NCI-H1105 treated with DMSO at 0.1 percent for 48 hours (cell line): ENCODE data around the gene TPRA1.
"Not testable (repeated sequence)": the region's sequence is repeated elsewhere in the genome, so short reads cannot be mapped to it uniquely, and the experiment has no call there.

Source experiments
- DNase-seq: peaks from one replicate; lab custom pipeline; 2025; lab: John Stamatoyannopoulos, UW

Gene TPRA1

DNA sequence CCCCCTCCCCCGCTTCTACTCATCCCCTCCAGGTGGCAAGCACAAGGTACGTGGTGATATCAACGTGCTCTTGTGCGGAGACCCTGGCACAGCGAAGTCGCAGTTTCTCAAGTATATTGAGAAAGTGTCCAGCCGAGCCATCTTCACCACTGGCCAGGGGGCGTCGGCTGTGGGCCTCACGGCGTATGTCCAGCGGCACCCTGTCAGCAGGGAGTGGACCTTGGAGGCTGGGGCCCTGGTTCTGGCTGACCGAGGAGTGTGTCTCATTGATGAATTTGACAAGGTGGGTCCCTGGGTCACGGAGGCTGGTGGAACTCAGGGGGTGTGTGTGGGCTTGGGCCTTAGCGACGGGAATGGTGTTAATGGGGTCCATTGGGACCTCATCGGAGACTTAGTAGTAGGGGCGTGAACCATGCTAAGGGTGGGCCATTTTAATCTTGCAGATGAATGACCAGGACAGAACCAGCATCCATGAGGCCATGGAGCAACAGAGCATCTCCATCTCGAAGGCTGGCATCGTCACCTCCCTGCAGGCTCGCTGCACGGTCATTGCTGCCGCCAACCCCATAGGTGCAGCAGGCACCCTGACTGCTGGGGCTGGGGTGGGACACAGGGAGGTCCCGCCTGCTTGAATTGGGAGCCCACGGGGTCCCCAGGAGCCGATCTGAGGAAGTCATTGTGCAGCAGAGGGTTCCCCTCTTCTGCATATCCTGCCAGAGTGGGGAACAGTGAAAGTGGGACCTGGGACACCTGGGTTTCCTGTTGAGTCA is 26.5 kb upstream of the TPRA1 start:
- no peak for DNase-seq

DNA sequence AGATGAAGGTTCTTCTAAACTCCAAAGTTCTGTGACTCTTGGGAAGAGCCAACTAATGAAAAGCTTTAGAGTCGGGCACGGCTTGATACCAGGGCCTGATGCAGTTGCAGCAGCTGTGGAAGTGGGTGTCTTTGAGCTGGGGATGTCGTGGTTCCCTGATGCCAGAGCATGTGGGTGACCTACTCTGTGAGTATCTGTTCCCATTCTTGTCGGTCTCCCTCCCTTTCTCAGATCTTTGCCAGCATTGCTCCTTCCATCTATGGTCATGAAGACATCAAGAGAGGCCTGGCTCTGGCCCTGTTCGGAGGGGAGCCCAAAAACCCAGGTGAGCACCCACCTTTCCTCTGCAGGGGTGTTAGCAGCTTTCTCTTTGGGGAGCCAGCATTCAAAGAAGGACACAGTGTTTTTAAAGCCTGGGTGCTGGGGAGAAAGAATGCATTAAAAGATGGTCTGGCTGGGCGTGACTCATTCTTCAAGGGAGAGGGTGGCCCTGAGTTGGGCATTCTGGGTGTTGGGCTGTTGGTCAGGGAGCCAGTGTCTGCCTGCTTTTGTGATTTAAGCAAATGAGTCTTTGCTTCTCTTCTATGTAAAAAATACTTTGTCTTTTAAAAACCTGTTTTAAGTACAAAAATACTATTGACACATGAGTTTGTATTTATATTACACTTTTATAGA is 25.2 kb upstream of the TPRA1 start:
- DNase-seq: no peak

DNA sequence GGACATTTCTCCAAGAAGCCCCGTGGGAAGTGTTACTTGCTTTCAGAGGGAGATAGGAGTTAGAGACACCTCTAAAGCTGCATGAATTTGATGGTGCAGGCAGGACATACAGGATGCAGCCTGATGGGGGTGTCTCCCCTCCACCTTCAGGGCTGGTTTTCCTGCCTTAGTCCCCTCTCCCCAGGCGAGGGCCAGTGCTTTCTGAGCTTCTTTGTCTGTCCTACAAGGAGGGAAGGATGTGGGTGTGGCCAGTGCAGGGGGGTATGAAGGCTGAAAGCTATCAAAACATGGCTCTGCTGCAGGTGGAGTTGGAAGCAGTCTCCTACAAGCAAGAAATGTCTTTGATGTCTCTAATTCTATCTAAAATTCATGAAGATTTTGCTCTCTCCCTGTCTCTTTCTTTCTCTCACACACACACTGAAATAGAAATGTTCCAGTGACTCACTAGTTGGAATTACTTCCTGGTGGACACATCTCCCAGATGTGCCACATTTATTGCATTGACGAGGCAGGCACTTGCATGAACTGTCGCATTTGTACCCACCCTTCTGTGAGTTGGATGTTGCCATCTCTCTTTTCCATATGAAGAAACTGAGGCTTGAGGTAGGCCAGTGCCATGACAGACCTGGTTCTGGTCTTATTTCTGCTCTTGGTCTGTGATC is 24.5 kb upstream of the TPRA1 start:
- no peak for DNase-seq

DNA sequence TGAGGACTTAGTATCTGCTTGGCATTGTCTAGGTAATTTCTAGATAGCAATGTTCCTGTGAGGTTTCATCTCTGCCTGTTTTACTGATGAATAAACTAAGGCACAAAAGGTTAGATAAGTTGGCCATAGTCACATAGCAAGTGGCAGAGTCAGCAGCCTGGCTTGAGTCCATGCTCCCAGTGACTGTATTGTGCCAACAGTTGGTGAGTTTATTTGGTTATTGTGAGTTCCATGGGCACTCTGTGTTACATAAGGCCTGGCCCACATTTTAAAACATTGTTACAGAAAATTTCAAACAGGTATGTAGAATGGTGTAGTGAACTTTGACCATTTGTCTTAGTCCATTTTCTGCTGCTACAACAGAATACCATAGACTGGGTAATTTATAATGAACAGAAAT is 22.9 kb upstream of the TPRA1 start:
- no peak for DNase-seq

DNA sequence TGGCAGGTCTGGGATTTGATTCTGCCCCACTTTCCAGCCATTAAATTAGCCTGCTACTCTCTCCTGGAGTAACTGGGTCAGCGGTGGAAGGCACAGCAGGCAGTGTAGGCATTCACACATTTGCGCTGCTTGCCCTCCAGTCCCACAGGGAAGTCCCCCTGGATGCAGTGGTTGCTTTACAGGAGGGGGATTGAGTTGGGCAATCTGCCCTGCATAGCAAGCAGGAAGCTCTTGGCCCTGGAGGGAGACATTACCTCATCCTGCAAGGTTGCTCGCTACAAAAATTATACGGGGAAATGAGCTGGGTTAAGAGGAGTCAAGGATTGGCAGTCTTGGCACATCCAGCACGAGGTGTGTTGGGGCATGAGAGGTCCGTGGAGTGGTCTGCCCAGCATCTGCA is 22.4 kb upstream of the TPRA1 start:
- no peak for DNase-seq

DNA sequence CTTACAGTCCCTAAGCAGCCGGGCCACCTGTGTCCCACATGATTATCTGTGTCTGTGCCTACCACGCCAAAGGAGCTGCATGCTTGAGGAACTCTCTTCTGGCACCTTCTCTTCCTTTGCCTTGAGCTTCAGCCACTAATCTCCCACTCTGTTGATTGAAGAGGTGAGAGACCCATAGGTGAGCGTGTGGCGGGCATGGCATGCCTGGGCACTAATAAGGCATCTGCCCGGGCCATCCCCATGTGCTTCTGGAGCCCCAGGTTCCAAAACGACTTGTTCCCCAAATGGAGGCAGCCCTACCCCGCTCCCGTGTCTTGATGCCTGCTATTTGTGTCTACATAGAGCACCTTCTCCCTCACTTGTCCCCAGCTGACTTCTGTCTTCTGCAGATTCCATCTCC is 20.7 kb upstream of the TPRA1 start:
- no peak for DNase-seq

DNA sequence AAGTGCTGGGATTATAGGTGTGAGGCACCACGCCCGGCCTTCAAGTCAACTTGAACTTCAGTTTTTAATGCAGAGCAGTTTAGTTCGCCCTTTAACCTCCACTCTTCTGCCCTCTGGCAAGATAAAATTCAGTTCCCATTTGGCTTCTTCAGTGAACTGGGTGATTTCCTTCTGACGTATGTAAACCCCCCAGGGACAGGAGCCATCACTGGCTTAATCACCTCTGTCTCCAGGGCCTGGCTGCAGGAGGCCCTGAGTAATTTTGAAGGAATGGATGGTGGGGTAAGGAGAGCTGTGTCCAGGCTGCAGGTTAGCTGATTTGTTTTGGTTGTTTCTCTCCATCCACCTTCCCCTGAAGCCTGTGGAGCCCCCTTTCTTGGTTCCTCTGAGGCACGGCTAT is 19.6 kb upstream of the TPRA1 start:
- DNase-seq: no peak

DNA sequence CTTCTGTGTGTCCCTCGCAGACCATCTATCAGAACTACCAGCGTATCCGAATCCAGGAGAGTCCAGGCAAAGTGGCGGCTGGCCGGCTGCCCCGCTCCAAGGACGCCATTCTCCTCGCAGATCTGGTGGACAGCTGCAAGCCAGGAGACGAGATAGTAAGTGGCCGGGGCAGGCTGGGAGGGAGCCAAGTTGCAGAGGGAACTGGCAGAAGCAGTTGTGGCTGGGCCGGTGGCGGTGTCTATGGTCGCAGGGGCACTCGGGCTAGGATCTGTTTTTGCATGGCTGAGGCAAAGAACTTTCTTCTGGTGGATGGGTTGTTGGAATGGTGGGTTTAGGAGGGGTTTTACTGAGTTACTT is 17.8 kb upstream of the TPRA1 start:
- DNase-seq: no peak

DNA sequence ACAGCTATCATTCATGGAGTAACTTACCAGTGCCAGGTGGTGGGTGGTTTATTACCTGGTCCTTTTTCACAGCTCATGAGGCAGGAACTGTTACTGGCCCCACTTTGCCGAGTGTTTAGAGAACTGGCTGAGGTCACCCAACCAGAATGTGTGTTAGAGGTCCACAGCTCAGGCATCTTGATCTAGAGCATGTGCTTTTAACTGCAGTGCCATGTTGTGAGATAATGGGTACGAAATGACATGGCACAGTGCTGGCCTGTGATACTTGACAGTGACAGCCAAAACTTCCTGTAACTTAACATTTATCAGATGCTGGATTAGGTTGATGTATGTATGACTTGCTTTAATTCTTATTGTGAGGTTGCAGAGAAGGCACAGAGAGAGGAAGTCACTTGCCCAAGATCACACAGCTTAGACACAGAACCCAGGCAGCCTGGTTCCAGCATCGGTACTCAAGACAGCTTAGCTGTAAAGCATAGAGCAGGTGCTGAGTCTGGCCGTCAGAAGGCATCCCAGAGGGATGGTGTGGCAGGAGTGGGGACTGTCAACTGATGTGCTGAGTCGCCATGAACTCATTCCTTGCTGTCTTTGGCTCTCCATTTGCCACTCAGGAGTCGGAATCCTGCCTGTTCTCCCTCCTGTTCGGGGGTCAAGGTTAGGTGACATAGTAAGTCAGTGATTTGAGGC is 17.3 kb upstream of the TPRA1 start:
- DNase-seq: no peak

DNA sequence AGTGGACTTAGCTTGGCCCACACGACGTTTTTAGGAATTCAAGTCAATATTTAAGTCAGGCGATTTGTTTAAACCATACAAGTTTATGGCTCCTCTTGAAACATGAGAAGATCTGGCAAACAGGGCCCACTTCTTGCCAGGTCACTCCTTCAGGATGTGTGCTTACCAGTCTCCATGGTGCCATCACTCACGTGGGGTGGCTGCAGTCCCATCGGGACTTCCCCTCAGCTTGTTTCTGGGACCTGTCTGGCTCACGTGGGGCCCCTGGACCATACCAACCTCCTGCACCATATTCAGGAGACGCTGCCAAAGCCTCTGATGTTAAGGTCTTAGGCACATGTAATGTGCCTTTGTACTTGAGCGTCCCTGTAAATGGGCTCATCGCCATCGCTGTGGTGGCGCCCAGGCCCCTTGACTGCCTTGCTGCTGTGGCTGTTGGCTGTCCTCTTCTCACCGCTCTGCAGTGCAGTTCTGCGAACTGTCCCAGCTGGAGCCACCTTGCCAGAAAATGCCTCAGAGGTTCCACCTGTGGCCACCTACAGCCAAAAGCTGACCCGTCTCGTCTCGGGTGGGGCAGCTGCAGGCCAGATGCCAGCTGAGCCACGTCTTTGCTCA is 16.6 kb upstream of the TPRA1 start:
- DNase-seq: no peak

DNA sequence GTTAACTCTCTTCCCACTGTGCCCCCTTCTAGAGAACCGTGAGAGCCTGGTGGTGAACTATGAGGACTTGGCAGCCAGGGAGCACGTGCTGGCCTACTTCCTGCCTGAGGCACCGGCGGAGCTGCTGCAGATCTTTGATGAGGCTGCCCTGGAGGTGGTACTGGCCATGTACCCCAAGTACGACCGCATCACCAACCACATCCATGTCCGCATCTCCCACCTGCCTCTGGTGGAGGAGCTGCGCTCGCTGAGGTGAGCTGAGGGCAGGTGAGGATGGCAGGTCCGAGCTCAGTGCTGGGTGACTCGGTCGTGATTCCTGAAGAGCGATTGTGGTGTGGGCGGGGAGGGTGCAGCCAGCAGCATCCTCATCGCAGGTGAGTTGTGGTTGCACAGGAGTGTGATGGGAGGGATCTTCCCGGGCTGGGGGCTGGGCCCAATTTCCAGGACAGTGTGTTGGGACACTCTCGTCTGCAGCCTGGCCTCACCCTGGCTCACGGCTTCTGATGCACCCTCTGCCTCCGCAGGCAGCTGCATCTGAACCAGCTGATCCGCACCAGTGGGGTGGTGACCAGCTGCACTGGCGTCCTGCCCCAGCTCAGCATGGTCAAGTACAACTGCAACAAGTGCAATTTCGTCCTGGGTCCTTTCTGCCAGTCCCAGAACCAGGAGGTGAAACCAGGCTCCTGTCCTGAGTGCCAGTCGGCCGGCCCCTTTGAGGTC is 15.7 kb upstream of the TPRA1 start:
- DNase-seq: no peak

DNA sequence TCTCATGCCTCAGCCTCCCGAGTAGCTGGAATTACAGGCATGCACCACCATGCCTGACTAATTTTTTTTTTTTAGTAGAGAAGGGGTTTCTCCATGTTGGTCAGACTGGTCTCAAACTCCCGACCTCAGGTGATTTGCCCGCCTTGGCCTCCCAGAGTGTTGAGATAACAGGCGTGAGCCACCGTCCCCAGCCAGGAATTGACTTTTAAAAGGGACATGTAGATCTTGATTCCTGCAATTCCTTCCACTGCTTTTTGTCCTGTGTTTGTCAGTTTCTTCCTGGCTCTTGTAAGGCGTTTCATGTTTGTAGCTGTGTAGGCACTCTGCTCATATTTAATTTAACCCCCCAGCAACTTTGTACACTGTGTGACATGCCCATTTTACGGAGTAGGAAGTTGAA is 15.0 kb upstream of the TPRA1 start:
- DNase-seq: not testable (repeated sequence)

DNA sequence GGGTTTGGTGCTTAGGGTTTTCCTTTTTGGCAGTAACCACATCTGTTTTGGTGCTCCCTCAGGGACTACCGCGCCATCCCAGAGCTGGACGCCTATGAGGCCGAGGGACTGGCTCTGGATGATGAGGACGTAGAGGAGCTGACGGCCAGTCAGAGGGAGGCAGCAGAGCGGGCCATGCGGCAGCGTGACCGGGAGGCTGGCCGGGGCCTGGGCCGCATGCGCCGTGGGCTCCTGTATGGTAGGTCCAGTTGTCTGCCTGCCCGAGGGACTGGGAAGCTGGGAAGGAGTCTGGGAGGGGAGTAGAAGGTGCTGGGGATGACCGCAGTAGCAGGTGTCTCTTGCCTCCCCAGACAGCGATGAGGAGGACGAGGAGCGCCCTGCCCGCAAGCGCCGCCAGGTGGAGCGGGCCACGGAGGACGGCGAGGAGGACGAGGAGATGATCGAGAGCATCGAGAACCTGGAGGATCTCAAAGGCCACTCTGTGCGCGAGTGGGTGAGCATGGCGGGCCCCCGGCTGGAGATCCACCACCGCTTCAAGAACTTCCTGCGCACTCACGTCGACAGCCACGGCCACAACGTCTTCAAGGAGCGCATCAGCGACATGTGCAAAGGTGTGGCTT is 14.1 kb upstream of the TPRA1 start:
- no peak for DNase-seq

DNA sequence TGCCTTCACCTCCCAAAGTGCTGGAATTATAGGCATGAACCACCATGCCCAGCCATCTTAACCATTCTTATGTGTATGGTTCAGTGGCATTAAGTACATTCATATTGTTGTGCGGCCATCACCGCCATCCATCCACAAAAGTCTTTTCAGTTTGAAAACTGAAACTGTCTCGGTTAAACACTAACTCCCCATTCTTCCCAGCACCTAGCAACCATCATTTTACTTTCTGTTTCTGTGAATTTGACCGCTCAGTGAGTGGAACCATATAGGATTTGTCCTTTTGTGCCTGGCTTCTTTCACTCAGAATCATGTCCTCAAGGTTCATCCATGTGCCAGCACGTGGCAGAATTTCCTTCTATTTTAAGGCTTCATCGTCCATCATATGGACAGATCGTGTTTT is 13.5 kb upstream of the TPRA1 start:
- DNase-seq: no peak

DNA sequence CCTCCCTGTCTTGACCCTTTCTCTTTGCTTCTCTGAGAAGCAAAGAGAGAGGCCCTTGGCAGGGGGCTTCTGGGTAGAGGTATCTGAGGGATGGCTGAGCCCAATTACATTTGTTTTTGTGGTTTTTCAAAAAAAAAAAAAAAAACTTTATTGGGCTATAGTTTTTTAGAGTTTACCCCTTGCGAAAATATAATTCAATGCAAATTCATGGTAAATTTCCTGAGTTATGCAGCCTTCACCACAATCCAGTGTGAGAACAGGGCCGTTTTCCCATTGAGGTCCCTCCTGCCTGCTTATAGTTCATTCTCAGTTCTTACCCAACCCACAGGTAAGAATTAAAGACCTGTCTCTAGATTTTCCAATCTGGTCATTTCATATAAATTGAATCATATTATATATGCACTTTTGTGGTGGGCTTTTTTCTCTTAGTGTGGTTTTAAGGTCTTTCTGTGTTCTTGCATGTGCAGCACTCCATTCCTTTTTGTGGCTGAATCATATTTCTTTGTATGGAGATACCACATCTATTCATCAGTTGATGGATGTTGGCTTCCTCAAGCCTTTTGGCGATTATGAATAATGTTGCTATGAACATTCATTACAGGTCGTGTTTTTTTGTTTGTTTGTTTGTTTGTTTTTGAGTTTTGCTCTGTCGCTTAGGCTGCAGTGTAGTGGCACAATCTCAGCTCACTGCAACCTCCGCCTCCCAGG is 10.4 kb upstream of the TPRA1 start:
- DNase-seq: no peak

DNA sequence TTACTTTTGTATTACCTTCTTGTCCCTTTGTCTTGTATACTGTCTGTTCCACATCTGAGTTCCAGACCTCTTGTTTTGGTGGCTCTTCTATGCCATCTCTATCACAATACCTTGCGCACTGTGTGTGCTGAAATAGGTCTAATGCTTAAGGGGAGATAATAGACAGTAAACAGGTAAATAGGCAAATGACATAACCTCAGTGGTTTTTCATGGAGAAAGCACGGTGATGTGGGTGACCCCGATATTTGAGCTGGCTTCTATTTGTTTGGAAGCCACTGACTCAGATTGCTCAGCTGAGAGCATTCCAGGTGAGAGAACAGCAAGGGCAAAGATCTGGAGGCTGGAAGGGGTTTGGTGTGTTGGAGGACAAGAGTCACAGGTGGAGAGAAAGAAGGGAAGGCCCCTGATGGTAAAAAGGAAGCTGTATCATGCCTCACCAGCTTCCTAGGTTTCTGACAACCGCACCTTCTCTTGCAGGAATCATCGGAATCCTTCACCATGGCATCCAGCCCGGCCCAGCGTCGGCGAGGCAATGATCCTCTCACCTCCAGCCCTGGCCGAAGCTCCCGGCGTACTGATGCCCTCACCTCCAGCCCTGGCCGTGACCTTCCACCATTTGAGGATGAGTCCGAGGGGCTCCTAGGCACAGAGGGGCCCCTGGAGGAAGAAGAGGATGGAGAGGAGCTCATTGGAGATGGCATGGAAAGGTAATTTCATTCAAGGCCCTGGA is 8.5 kb upstream of the TPRA1 start:
- DNase-seq: no peak

DNA sequence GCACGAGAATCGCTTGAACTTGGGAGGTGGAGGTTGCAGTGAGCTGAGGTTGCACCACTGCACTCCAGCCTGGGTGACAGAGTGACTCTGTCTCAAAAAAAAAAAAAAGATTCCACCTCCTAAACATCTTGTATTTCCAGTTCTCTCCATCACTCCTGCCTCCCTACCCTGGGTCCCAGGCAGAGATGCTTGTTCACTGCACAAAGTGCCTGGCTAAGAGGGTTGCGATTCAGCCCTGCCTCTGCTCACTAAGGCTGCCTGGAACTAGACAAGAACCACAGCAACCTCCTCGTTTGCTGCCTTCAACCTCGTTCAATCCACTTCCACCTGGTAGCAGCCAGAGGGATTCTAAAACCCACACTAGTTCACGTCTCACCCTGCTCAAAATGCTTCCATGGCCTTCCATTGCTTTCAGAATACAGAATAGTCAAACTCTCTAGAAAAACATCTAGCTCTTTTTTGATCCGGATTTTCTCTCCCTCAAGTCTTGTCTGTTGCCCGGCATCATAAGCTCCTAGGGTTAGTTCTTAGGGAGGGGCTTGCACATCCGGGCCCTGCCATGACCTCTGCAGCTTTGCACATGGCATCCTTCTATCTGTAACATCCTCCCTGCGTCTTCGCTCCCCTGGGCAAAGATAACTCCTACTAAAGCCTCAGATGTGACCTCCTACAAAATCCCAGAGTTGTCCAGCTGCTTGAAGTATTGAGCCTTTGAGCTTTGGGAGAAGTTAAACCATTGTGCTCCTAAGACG is 6.7 kb upstream of the TPRA1 start:
- no peak for DNase-seq

DNA sequence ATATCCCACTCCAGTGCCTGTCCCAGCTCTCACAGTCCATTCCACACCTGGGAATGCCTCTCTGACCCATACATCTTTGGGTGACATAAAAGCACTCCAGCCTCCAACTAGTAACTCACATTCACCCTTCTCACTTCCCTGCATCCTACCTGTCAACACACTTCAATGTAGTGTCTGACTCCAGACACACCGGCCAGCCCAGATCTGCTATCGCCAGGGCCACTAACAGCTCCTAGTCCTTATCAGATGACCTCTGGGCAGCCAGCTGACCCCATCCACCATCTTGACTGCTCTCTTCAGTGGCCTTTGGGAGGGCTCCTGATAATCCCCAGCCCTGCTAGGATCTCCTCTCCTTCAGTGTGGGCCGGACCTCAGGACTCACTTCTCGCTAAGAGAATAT is 4.8 kb upstream of the TPRA1 start:
- DNase-seq: no peak

DNA sequence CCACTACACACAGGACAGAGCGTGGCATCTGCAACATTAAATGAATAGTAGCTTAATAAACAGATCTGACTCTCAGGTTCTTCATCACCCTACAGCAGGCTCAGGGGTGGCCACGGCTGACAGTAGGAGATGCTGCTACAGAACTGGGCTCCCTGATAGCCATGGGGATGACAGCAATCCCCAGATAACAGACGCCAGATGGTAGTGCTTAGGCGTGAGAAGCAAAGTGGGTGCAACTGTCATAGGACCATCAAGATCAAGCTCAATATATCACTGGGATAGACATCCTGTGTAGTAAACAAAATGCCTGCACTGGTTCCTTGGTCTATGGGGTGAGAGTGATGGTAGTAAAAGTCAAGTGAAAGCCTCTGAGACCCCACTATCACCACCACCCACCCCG is 2.6 kb upstream of the TPRA1 start:
- no peak for DNase-seq
